Osteocyte (in vitro differentiated cells): ENCODE data around the gene TBCD. TPM values are rescaled to one million over a fixed set of nuclear protein-coding genes. Genes with fewer than 3 reads are reported as not detected.

Experiments
- DNase-seq: peaks from one replicate; pipeline ENCODE4 v3.0.0; 2021; ENCODE audit warnings: mixed read lengths; ENCODE audit not compliant: unreplicated experiment; ENCODE audit errors: extremely low spot score
- H3K27ac Mint-ChIP-seq: one replicate; pipeline ENCODE4 v1.8.0; 2021; ENCODE audit warnings: mild to moderate bottlenecking, mixed read lengths; ENCODE audit not compliant: unreplicated experiment
- H3K27me3 Mint-ChIP-seq: one replicate; pipeline ENCODE4 v1.8.0; 2021; ENCODE audit warnings: mixed read lengths; ENCODE audit not compliant: unreplicated experiment
- H3K36me3 Mint-ChIP-seq: one replicate; pipeline ENCODE4 v1.8.0; 2021; ENCODE audit warnings: mixed read lengths; ENCODE audit not compliant: unreplicated experiment
- H3K4me1 Mint-ChIP-seq: one replicate; pipeline ENCODE4 v1.8.0; 2021; ENCODE audit warnings: mixed read lengths; ENCODE audit not compliant: unreplicated experiment
- H3K4me3 Mint-ChIP-seq: one replicate; pipeline ENCODE4 v1.8.0; 2021; ENCODE audit warnings: mild to moderate bottlenecking, moderate library complexity, mixed read lengths; ENCODE audit not compliant: unreplicated experiment
- H3K9me3 Mint-ChIP-seq: one replicate; pipeline ENCODE4 v1.8.0; 2021; ENCODE audit warnings: mixed read lengths; ENCODE audit not compliant: unreplicated experiment
- total RNA-seq: library from RNA; stranded (reverse); gene quantifications from 2 replicates; pipeline ENCODE4 v1.2.1, GENCODE V29; 2021
- TF ChIP-seq, protein P1 (sequence below): fragments of 200-600 bp; sonication (generic); IDR thresholded peaks from 2 replicates; pipeline ENCODE4 v1.5.0; 2021; ENCODE audit warnings: antibody characterized with exemption, mild to moderate bottlenecking, moderate library complexity

Gene TBCD
- total RNA-seq, 1 donor from 2014 or later, result 74.0 TPM

DNA sequence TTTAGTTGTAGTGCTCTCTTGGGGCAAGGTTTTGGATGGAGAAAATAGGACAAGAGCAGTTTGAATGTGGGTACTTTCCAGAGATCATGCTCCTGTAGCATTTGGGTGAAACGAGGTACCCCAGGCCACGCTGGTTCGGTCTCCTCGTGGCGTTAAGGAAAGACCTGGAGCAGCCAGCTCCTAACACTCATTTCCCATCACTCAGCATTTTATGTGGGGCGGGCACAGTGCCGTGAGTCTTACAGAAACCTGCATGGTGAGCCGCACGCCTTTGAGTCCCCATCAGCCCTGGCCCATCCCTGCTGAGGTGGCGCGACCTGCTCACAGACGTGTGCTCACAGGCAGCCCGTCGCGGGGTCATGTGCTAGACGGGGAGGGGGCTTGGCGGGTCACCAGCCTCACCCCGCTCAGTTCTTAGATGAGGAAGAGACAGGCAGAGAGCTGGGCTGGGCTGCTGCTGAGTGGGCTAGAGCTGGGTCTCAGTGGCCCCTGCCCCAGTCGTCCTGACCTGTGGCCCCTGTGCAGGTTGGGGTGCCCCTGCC lies 37.3 kb downstream of the TBCD start:
- H3K9me3 Mint-ChIP-seq, result no peaks in the 10 kb centered on the region
- no peak for DNase-seq
- H3K4me3 Mint-ChIP-seq, result no peak overlapping the region
- peaks cover 7% of the 10 kb centered on the region for H3K36me3 Mint-ChIP-seq
- TF ChIP-seq, protein P1, sequence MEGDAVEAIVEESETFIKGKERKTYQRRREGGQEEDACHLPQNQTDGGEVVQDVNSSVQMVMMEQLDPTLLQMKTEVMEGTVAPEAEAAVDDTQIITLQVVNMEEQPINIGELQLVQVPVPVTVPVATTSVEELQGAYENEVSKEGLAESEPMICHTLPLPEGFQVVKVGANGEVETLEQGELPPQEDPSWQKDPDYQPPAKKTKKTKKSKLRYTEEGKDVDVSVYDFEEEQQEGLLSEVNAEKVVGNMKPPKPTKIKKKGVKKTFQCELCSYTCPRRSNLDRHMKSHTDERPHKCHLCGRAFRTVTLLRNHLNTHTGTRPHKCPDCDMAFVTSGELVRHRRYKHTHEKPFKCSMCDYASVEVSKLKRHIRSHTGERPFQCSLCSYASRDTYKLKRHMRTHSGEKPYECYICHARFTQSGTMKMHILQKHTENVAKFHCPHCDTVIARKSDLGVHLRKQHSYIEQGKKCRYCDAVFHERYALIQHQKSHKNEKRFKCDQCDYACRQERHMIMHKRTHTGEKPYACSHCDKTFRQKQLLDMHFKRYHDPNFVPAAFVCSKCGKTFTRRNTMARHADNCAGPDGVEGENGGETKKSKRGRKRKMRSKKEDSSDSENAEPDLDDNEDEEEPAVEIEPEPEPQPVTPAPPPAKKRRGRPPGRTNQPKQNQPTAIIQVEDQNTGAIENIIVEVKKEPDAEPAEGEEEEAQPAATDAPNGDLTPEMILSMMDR, result no peak
- no peaks in the 10 kb centered on the region for H3K27me3 Mint-ChIP-seq
- peaks cover 16% of the 10 kb centered on the region for H3K4me1 Mint-ChIP-seq
- no peak overlapping the region for H3K27ac Mint-ChIP-seq

DNA sequence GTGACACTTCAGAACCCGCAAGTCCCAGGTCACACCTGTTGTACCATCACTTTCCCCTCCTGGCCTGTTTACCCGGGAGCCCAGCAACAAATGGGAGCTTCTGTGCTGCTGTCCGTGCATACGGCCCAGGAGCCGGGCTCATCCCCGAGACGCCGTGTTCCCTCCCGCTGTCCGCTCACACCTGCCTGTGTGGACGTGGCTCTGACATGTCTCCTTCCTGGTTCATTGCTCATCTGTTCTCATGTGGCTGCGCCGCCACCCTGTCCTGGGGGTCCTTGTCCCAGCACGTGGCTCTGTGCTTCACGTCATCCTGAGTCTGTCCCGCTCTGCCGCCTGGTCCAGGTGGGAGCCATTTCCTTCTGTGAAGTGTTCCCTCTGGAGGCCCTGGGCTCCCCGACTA lies 37.9 kb downstream of the TBCD start:
- TF ChIP-seq, protein P1, result no peak
- no peaks in the 10 kb centered on the region for H3K9me3 Mint-ChIP-seq
- no peak overlapping the region for H3K4me3 Mint-ChIP-seq
- H3K27me3 Mint-ChIP-seq, result no peaks in the 10 kb centered on the region
- no peak for DNase-seq
- peaks cover 7% of the 10 kb centered on the region for H3K36me3 Mint-ChIP-seq
- H3K4me1 Mint-ChIP-seq, result peaks cover 20% of the 10 kb centered on the region
- H3K27ac Mint-ChIP-seq, result no peak overlapping the region

DNA sequence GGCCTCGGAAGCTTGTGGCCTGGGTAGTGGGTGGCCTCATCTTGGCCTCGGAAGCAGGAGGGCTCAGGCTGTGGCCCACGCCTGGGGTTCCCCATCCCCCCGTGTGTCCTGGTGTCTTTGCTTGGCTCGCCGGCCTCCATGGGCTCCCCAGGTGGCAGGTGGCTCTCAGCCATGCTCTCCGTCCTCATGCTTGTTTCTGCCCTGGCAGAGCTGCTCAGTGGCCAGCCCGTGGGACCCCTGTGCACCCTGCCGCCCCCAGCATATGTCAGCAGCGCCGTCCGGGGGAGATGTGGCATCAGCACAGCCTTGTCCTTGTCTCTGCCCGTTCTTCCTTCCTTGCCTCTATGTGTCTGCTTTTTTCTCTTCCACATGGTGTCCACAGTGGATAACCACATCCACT lies 38.5 kb downstream of the TBCD start:
- Mint-ChIP-seq H3K27ac (no peak overlapping the region), H3K4me3 (no peak overlapping the region), H3K36me3 (peaks cover 7% of the 10 kb centered on the region), H3K4me1 (peaks cover 20% of the 10 kb centered on the region), H3K9me3 (no peaks in the 10 kb centered on the region), H3K27me3 (no peaks in the 10 kb centered on the region)
- TF ChIP-seq, protein P1, result no peak
- no peak for DNase-seq

DNA sequence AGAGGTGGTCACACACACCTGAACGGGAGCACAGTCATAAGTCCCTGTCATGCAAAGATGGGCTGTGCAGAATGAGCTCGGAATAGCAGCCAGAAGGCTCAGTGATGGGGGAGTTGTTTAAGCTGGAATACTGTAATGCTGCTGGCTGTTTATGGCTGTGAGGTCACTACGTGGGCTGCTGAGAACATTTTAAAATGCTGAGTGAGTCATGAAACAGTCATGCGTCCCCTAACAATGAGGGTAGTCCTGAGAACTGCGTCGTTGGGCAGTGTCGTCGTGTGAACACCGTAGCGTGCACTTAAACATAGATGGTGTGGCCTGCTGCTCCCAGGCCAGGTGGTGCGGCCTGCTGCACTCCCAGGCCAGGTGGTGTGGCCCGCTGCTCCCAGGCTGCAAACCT lies 39.7 kb downstream of the TBCD start:
- H3K27me3 Mint-ChIP-seq, result no peaks in the 10 kb centered on the region
- DNase-seq, result no peak
- H3K4me3 Mint-ChIP-seq, result no peak overlapping the region
- H3K27ac Mint-ChIP-seq, result no peak overlapping the region
- H3K9me3 Mint-ChIP-seq, result no peaks in the 10 kb centered on the region
- peaks cover 20% of the 10 kb centered on the region for H3K4me1 Mint-ChIP-seq
- TF ChIP-seq, protein P1, result no peak
- peaks cover 4% of the 10 kb centered on the region for H3K36me3 Mint-ChIP-seq

DNA sequence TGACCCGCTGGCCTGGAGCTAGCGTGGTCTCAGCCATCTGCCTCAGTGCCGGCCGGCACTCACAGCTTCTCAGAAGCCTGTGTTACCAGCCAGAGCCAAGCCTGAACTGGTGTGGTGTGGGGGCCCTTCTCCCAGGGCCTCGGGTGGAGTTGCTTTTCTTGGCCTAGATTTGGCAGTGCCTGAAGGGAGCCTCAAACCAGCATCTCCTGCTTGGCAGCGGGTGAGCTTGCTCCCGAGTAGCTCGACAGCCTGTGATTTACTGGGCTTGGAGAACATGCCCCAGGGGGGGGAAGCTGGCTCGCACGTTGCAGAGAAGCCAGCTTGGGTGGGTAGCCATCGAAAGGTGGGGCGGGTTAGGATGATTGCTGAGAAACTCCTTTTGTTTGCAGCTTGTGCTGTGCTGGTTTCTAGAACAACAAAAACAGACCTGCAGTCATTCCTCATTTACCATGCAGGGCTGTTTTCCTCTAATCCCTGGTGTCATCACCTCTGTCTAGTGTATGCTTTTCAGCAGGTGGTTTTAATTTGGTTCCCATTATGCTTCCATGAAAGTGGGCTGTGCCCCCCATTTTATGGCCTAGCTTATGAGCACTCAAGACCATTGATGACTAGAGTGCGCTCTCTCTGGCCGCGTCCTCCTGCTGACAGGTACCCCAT lies 42.2 kb downstream of the TBCD start:
- no peaks in the 10 kb centered on the region for H3K9me3 Mint-ChIP-seq
- no peak overlapping the region for H3K27ac Mint-ChIP-seq
- H3K4me3 Mint-ChIP-seq, result no peak overlapping the region
- H3K4me1 Mint-ChIP-seq, result peaks cover 20% of the 10 kb centered on the region
- TF ChIP-seq, protein P1, result no peak
- no peaks in the 10 kb centered on the region for H3K27me3 Mint-ChIP-seq
- DNase-seq, result no peak
- peaks cover 7% of the 10 kb centered on the region for H3K36me3 Mint-ChIP-seq
